ENCODE results near the gene HNF4A. TPM values are rescaled to one million over a fixed set of nuclear protein-coding genes. Genes with fewer than 3 reads are reported as not detected.

HNF4A gene
- total RNA-seq, 2 donors from 2014 or later, result not detected

GRCh38 chr20:44448753-44449546 is 93.5 kb downstream of the HNF4A start:
- H3K9me3 ChIP-seq, result no peaks in the 10 kb centered on the region
- H3K36me3 ChIP-seq, result no peaks in the 10 kb centered on the region
- H3K4me1 ChIP-seq, result no peaks in the 10 kb centered on the region
- no peak overlapping the region for H3K4me3 ChIP-seq
- no peak overlapping the region for H3K27ac ChIP-seq
- no peak for TF ChIP-seq CTCF (IDR thresholded peaks at IDR 0.05)
- no peak for DNase-seq (ENCODE audit: low spot score)
- H3K27me3 ChIP-seq, result no peaks in the 10 kb centered on the region

- no peaks in the 10 kb centered on the region for H3K4me1 ChIP-seq
Measured at GRCh38 chr20:44449864-44450263, 94.4 kb downstream of the HNF4A start.

GRCh38 chr20:44450281-44450889 is 94.9 kb downstream of the HNF4A start:
- Histone ChIP-seq H3K27ac (no peak overlapping the region), H3K27me3 (no peaks in the 10 kb centered on the region), H3K36me3 (no peaks in the 10 kb centered on the region), H3K4me1 (no peaks in the 10 kb centered on the region), H3K4me3 (no peak overlapping the region), H3K9me3 (no peaks in the 10 kb centered on the region)
- no peak for TF ChIP-seq CTCF (IDR thresholded peaks at IDR 0.05)
- DNase-seq (ENCODE audit: low spot score), result no peak

More at GRCh38 chr20:44449864-44450263, 94.4 kb downstream of the HNF4A start:
- Histone ChIP-seq H3K36me3 (no peaks in the 10 kb centered on the region), H3K4me3 (no peak overlapping the region), H3K27me3 (no peaks in the 10 kb centered on the region), H3K27ac (no peak overlapping the region), H3K9me3 (no peaks in the 10 kb centered on the region)
- TF ChIP-seq CTCF (IDR thresholded peaks at IDR 0.05), result no peak
- no peak for DNase-seq (ENCODE audit: low spot score)

- Histone ChIP-seq H3K36me3 (no peaks in the 10 kb centered on the region), H3K9me3 (no peaks in the 10 kb centered on the region), H3K27ac (no peak overlapping the region), H3K4me3 (no peak overlapping the region), H3K27me3 (no peaks in the 10 kb centered on the region), H3K4me1 (no peaks in the 10 kb centered on the region)
- DNase-seq (ENCODE audit: low spot score), result no peak
- no peak for TF ChIP-seq CTCF (IDR thresholded peaks at IDR 0.05)
Measured at GRCh38 chr20:44450903-44451450, 95.5 kb downstream of the HNF4A start.

- TF ChIP-seq CTCF (IDR thresholded peaks at IDR 0.05), result no peak
- H3K27ac ChIP-seq, result no peak overlapping the region
- H3K9me3 ChIP-seq, result no peaks in the 10 kb centered on the region
- no peak for DNase-seq (ENCODE audit: low spot score)
- H3K36me3 ChIP-seq, result no peaks in the 10 kb centered on the region
- no peaks in the 10 kb centered on the region for H3K4me1 ChIP-seq
- H3K27me3 ChIP-seq, result no peaks in the 10 kb centered on the region
- no peak overlapping the region for H3K4me3 ChIP-seq
Measured at GRCh38 chr20:44454306-44454963, 98.9 kb downstream of the HNF4A start.

Measured in right atrium auricular region (tissue), 2 donors.